Epithelial cell of esophagus (primary cell): ENCODE measurements around the gene TP53I3.

ENCODE experiments used
- DNase-seq: peaks from one replicate; pipeline ENCODE4 v3.0.0; 2010; ENCODE audit warnings: low read depth
- H3K4me3 ChIP-seq: 2 replicates; pipeline ENCODE4 v1.5.1; 2011; ENCODE audit warnings: mild to moderate bottlenecking, low read length, control low read depth
- CTCF ChIP-seq: IDR thresholded peaks from 2 replicates; pipeline ENCODE4 v1.5.1; 2011; ENCODE audit warnings: low read depth, mild to moderate bottlenecking, low read length, control low read depth, inconsistent platforms; ENCODE audit not compliant: insufficient read depth; ENCODE audit errors: missing control alignments

Gene TP53I3

GRCh38 chr2:24084386-24085199, at the start of gene TP53I3:
Gene TP53I3 (minus strand): TSS chr2:24084834. CDS start chr2:24084326, 508 bp downstream.
- peak; percentile 93 for DNase-seq
- H3K4me3 ChIP-seq = peak within 1 kb of the TSS; percentile 76
- peak; percentile 38 for TF ChIP-seq CTCF

GRCh38 chr2:24132543-24132942, 47.9 kb upstream of the TP53I3 start:
- TF ChIP-seq CTCF = no peak
- H3K4me3 ChIP-seq = no peak overlapping the region
- DNase-seq = no peak

GRCh38 chr2:24125956-24126355, 41.3 kb upstream of the TP53I3 start:
- no peak for DNase-seq
- TF ChIP-seq CTCF = no peak
- no peak overlapping the region for H3K4me3 ChIP-seq

GRCh38 chr2:24123922-24124580, 39.4 kb upstream of the TP53I3 start:
- peak overlapping the region; percentile 65 for H3K4me3 ChIP-seq
- DNase-seq = no peak
- no peak for TF ChIP-seq CTCF

GRCh38 chr2:24123195-24123921, 38.7 kb upstream of the TP53I3 start, which contains the start of the genes FAM228B and PFN4:
Gene FAM228B (plus strand): TSS chr2:24123469. CDS start chr2:24124362, 893 bp downstream.
Gene PFN4 (minus strand): TSS chr2:24123334. CDS start chr2:24122535, 799 bp downstream.
- no peak for TF ChIP-seq CTCF
- DNase-seq = peak; percentile 77
- peak within 1 kb of the TSS; percentile 65 for H3K4me3 ChIP-seq

GRCh38 chr2:24122366-24123194, 37.9 kb upstream of the TP53I3 start:
- H3K4me3 ChIP-seq = peak overlapping the region; percentile 65
- no peak for DNase-seq
- TF ChIP-seq CTCF = no peak
